ENCODE data around the gene APOM. TPM values are rescaled to one million over a fixed set of nuclear protein-coding genes. Genes with fewer than 3 reads are reported as not detected.

The APOM gene
- total and polyA plus RNA-seq, 10 donors = 0.66 to 9.7 (median 2.8) TPM

DNA sequence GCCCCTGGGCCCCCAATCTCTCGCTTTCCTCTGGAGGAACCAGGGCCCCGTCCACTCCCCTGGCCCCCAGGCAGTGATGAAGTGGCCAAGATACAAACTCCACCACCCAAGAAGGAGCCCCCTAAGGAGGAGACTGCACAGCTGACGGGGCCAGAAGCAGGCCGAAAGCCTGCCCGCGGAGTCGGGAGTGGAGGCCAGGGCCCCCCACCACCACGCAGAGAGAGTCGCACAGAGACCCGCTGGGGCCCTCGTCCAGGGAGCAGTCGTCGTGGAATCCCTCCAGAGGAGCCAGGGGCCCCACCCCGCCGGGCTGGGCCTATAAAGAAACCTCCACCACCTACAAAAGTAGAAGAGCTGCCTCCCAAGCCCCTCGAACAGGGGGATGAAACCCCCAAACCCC lies 24.5 kb upstream of the APOM start:
- no peak for DNase-seq
- Histone ChIP-seq H3K36me3 (peaks cover 0 to 100% (median 100%) of the 10 kb centered on the region in 6 donors), H3K4me3 (no peak overlapping the region), H3K9me3 (no peaks in the 10 kb centered on the region), H3K4me1 (peaks cover 0 to 6% (median 0%) of the 10 kb centered on the region in 6 donors), H3K27ac (no peak overlapping the region), H3K27me3 (replicated peaks in 1 of 7) (no peaks in the 10 kb centered on the region)
- TF ChIP-seq, protein P1, sequence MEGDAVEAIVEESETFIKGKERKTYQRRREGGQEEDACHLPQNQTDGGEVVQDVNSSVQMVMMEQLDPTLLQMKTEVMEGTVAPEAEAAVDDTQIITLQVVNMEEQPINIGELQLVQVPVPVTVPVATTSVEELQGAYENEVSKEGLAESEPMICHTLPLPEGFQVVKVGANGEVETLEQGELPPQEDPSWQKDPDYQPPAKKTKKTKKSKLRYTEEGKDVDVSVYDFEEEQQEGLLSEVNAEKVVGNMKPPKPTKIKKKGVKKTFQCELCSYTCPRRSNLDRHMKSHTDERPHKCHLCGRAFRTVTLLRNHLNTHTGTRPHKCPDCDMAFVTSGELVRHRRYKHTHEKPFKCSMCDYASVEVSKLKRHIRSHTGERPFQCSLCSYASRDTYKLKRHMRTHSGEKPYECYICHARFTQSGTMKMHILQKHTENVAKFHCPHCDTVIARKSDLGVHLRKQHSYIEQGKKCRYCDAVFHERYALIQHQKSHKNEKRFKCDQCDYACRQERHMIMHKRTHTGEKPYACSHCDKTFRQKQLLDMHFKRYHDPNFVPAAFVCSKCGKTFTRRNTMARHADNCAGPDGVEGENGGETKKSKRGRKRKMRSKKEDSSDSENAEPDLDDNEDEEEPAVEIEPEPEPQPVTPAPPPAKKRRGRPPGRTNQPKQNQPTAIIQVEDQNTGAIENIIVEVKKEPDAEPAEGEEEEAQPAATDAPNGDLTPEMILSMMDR (IDR thresholded peaks at IDR 0.05 in 8 of 11, conservative IDR thresholded peaks at IDR 0.05 in 3 of 11) = no peak
- no peak for TF ChIP-seq POLR2AphosphoS5 (IDR thresholded peaks at IDR 0.05)
- intact Hi-C loops (cut with DNase I; ENCODE audit: low total_unique reads) = no loop called here
- 88 to 96% (median 92%) methylated on average over 7 to 16 of the region's 16 CpGs for WGBS, 5 donors

DNA sequence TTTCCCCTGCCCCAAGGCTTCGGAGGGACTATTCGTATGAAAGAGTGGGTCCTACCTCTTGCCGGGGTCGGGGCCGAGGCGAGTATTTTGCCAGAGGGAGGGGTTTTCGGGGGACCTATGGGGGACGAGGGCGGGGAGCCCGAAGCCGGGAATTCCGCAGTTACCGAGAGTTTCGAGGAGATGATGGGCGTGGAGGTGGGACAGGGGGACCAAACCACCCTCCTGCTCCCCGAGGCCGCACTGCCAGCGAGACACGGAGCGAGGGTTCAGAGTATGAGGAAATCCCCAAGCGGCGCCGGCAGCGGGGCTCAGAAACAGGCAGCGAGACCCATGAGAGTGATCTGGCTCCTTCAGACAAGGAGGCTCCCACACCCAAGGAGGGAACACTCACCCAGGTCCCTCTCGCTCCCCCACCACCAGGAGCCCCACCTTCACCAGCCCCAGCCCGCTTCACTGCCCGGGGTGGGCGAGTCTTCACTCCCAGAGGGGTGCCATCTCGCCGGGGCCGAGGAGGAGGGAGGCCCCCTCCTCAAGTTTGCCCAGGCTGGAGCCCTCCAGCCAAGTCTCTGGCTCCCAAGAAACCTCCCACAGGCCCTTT lies 23.9 kb upstream of the APOM start:
- intact Hi-C loops (cut with DNase I; ENCODE audit: low total_unique reads) = no loop called here
- WGBS, 5 donors = 87 to 92% (median 91%) methylated on average over 31 to 32 of the region's 32 CpGs
- H3K27me3 ChIP-seq (replicated peaks in 1 of 7) = no peaks in the 10 kb centered on the region
- H3K9me3 ChIP-seq = no peaks in the 10 kb centered on the region
- TF ChIP-seq POLR2AphosphoS5 (IDR thresholded peaks at IDR 0.05) = peak; percentile 17 to 80 (median 37)
- TF ChIP-seq POLR2A (IDR thresholded peaks at IDR 0.05) = no peak
- TF ChIP-seq, protein P1 (IDR thresholded peaks at IDR 0.05 in 8 of 11, conservative IDR thresholded peaks at IDR 0.05 in 3 of 11) = no peak
- no peak overlapping the region for H3K4me3 ChIP-seq
- H3K27ac ChIP-seq = no peak overlapping the region
- peaks cover 0 to 100% (median 100%) of the 10 kb centered on the region in 6 donors for H3K36me3 ChIP-seq
- H3K4me1 ChIP-seq = peaks cover 0 to 6% (median 0%) of the 10 kb centered on the region in 6 donors
- DNase-seq = no peak

- Histone ChIP-seq H3K9me3 (no peaks in the 10 kb centered on the region), H3K36me3 (peaks cover 0 to 100% (median 100%) of the 10 kb centered on the region in 6 donors), H3K27ac (no peak overlapping the region), H3K4me3 (no peak overlapping the region), H3K27me3 (replicated peaks in 1 of 7) (no peaks in the 10 kb centered on the region), H3K4me1 (peaks cover 0 to 6% (median 0%) of the 10 kb centered on the region in 6 donors)
- intact Hi-C loops (cut with DNase I; ENCODE audit: low total_unique reads) = no loop called here
- 92 to 97% (median 94%) methylated on average over 24 to 26 of the region's 26 CpGs for WGBS, 5 donors
- no peak for DNase-seq
- peak; percentile 47 to 79 (median 49) for TF ChIP-seq POLR2AphosphoS5 (IDR thresholded peaks at IDR 0.05)
- TF ChIP-seq, protein P1 (IDR thresholded peaks at IDR 0.05 in 8 of 11, conservative IDR thresholded peaks at IDR 0.05 in 3 of 11) = no peak
Observed at GRCh38 chr6:31632279-31632946, 23.3 kb upstream of the APOM start.

GRCh38 chr6:31633447-31633846 lies 22.2 kb upstream of the APOM start:
- Histone ChIP-seq H3K27me3 (replicated peaks in 1 of 7) (no peaks in the 10 kb centered on the region), H3K36me3 (peaks cover 0 to 100% (median 100%) of the 10 kb centered on the region in 6 donors), H3K9me3 (no peaks in the 10 kb centered on the region), H3K27ac (no peak overlapping the region), H3K4me1 (peaks cover 0 to 6% (median 0%) of the 10 kb centered on the region in 6 donors), H3K4me3 (no peak overlapping the region)
- TF ChIP-seq, protein P1 (IDR thresholded peaks at IDR 0.05 in 8 of 11, conservative IDR thresholded peaks at IDR 0.05 in 3 of 11) = no peak
- peak; percentile 20 to 55 (median 29) for TF ChIP-seq POLR2AphosphoS5 (IDR thresholded peaks at IDR 0.05)
- WGBS, 5 donors = 91 to 97% (median 96%) methylated on average over 7 of the region's 7 CpGs
- intact Hi-C loops (cut with DNase I; ENCODE audit: low total_unique reads) = no loop called here
- no peak for DNase-seq
